SW480 (cell line): ENCODE results near the gene SH2D3A.
A peak's percentile ranks its signal among the peaks of the same experiment; 100 is the strongest.
"Not testable (repeated sequence)": the region's sequence is repeated elsewhere in the genome, so short reads cannot be mapped to it uniquely, and the experiment has no call there.

Experiments
- DNase-seq: peaks from one replicate; pipeline ENCODE4 v3.0.0-alpha.2; 2016; ENCODE audit warnings: low spot score

Gene SH2D3A

DNA sequence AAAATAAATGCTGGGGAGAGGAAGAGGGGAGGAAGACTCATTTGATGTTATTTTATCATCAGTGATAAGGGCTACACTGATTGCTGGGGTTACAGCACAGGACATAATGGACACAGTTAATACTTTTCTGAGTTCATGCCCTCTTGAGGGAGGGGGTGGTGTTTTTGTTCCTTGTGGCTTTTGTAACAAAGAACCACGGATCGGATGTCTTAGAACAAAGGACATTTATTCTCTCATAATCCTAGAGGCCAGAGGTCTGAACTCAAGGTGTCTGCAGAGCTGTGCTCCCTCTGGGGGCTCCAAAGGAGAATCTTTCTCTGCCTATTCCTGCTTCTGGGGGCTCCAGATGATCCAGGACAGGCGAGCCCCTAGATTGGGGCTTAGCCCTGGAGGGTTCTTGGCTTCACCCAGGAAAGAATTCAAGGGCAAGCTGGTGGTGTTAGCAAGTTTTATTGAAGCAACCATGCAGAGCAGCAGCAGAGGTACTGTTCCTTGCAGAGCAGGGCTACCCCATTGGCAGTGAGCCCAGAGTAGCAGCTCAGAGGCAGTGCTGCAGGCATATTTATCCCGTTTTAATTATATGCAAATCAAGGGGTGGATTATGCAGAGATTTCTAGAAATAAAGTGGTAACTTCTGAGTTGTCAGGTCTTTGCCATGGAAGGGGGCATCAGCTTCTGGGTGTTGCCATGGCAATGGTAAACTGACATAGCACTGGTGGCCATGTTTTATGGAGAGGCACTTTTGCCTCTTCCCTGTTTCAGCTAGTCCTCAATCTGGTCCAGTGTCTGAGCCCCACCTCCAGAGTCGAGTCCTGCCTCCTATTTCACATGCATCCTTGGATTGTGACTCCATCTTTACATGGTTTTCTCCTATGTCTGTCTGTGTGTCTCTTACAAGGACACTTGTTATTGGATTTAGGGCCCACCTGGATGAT, 23.2 kb upstream of the SH2D3A start:
- no peak for DNase-seq

DNA sequence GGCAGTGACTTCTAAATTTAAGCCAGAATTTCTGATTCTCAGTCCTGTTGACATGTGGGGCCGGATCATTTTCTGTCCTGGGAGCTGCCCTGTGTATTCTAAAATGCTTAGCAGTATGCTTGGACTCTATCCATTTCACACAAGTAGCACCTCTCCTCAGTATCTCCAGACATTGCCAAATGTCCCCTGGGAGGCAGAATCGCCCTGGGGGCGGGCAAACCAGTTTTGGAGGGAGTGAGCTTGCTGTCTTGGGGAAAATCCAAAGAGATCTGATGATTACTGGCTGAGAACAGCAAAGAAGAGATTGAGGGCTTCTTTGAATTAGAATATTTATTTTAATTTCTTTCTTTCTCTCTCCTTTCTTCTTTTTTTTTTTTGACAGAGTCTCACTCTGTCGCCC, 21.7 kb upstream of the SH2D3A start:
- no peak for DNase-seq

DNA sequence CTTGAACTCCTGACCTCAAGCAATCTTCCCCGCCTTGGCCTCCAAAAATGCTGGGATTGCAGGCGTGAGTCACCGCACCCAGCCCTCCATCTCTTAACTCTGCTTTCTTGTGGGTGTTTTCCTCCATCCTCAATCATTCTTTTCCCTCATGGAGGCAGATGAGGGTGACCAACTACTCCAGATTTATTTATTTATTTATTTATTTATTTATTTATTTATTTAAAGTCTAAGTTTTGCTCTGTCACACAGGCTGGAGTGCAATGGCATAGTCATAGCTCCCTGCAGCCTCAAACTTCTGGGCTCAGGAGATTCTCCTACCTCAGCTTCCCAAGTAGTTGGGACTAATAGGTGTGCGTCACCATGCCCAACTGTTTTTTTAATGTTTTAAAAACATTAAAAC, 20.2 kb upstream of the SH2D3A start:
- no peak for DNase-seq

DNA sequence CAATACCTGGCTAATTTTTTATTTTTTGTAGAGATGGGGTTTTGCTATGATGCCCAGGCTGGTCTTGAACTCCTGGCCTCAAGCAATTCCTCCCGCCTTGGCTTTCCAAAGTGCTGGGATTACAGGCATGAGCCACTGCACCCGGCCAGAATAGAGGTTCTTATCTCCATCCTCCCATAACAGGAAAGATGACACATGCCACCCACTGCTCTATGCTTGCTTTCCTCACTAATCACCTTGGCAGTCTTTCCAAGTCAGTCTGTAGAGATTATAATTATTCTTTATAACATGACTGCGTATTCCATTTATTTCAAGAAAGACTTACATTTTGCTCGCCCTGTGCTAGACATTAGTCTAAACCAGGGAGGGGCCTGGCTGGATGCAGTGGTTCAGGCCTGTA, 12.0 kb upstream of the SH2D3A start:
- DNase-seq, result no peak

DNA sequence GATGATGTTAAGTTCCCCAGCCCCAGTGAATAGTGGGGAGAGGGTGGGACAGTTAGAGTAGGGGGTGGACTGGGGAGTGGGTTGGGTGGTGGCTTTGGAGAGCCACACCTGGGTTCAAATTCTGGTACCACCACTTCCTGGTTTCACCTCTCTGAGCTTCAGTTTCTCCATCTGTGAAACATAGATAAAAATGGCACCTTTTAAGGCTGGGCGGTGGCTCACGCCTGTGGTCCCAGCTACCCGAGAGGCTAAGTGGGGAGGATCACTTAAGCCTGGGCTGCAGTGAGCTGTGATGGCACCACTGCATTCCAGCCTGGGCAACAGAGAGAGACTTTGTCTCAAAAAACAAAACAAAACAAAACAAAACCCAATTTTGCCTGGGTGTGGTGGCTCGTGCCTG, 11.2 kb upstream of the SH2D3A start:
- DNase-seq, result no peak

DNA sequence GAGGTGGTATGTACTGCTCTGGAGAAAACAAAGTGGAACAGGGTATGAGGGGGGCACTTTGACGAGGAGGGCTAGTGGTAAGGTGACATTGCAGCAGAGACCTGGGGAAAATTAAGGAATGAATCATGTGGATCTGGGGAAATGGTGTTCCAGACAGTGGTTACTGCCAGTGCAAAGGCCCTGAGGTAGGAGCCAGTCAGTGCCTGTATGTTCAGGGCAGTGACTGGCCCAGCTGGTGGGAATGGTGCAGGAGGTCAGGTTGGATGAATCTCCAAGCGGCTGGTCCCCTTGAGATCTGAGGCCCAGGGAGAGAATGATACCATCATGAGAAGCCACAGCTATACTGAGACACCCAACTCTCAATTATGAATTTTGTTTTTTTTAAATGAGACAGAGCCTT, 10.2 kb upstream of the SH2D3A start:
- DNase-seq, result no peak

DNA sequence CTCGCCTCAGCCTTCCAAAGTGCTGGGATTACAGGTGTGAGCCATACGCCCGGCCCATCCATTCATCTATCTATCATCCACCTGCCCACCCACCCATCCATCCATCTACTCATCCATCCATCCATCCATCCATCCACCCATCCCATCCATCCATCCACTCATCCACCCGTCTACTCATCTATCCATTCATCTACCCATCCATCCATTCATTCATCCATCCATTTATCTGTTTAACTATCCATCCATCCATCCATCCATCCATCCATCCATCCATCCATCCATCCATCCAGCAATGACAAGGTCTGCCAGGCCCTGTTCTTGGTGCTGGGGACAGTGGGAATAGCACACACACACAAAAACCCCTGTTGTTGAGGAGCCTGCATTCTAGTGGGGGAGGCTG, 9.8 kb upstream of the SH2D3A start:
- no peak for DNase-seq

DNA sequence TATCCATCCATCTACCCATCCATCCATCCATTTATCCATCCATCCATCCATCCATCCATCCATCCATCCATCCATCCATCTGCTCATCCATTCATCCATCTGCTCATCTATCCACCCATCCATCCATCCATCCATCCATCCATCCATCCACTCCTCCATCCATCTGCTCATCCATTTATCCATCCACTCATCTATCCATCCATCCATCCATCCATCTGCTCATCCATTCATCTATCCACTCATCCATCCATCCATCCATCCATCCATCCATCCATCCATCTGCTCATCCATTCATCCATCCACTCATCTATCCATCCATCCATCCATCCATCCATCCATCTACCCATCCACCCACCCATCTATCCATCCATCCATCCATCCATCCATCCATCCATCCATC, 8.8 kb upstream of the SH2D3A start:
- not testable (repeated sequence) for DNase-seq

DNA sequence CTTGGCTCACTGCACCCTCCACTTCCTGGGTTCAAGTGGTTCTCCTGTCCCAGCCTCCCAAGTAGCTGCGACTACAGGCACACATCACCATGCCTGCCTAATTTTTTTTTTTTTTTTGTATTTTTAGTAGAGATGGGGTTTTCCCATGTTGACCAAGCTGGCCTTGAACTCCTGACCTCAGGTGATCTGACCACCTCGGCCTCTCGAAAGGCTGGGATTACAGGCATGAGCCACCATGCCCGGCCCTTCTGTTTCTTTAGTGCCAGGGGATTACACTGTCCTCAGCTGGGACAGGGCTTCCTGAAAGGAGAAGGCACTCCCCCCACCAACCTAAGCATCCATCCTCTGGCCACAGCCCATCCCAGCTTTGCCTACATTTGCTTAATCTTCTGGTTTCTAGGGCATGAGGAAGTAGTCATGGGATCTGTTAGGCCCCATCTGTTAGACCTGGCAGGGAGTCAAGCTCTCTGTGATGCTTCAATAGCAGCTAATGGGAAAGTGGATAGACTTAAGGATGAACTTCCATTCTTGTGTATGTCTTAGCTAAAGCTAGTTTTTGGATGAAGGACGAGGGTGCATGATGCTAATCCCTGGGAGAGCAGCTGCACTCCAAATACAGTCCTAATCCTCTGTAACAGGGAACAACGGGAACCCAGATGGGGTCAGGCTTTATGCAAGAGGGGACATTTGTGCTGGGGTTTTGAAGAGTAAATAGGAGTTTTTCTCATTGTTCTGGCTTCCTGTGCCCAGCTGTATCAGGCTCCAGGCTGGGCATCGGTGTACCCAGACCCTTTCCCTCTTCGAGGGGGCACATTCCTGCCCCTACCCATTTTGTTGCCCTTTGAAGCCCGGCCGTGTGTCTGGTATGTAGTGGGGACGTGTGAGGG, 7.8 kb upstream of the SH2D3A start:
- DNase-seq, result no peak

DNA sequence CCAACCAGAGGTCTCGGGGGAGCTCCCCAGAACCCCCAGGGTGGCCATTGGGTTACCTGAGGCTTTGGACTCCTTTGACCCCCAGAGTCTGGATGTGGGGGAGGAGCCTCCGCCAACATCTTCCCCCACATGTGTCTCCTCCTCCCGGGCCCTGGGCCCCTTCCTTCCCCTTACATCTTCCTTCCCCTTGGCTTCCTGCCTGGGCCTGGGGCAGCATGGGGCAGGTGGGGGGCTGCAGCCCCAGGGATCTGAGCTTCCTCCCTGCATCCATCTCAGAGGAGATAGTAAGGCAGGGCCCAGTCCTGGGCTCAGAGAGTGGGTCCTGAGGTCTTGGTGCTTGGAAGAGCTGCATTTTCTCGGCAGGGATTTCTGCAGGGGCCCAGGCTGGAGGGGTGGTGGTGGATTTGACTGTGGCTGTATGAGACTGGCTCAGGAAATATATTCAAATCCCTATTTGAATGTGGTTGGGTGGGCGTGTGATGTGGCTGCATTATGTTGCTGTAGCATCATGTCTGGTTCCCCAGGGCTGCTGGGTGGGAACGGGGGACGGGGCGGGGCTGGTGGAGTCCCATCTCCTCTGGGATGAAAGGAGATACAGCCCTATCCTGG, 6.2 kb upstream of the SH2D3A start:
- DNase-seq, result no peak

DNA sequence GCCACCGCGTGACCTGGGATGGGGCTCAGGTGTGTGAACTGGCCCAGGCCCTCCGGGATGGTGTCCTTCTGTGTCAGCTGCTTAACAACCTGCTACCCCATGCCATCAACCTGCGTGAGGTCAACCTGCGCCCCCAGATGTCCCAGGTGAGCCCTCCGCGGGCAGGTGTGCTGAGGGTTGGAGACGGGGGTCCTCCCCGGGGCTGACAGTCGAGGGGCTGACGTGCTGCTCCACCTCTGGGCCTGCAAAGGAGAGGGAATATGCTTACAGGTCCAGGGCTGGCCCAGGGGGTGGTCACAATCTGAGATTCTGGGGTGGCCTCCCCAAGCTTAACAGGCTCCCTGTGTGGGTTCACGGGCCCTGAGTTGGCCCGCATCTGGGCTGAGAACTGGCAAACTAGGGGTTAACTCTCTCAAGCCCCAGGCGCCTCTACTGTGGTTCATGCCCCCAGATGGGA, 5.7 kb upstream of the SH2D3A start:
- no peak for DNase-seq

DNA sequence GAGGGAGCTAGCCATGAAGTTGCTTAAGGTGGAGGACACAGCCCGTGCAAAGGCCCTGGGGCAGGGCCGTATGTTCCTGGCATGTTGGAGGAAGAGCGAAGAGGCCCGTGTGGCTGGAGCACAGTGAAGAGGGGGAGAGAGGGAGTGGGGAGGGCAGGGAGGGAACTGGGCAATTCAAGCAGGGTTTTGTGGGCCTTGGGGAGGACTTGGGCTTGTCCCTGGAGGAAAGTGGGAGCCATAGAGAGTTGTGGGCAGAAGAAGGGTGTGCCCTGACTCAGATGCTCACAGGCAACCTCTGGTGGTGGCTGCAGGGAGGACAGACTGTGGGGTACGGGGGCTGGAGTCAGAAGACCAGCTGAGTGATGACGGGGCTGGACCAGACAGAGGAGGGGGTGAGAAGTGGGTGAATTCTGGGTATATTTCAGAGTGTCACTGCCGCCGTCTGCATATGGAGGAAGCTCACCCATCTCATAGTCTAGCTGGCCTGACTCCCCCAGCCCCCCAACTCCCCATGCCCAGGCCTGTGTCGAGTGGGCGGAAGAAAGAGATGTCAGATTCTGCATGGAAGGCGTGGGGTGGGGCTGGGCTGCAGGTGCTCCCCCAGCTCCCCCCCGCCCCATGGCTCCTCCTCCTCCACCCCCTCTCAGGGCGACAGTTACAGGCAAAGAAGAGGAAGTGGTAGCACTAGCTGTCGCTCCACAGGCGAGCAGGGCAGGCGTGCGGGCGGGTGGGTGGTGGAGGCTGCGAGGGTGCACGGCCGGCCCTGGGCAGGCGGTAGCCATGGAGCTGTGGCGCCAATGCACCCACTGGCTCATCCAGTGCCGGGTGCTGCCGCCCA, 5.0 kb upstream of the SH2D3A start, which contains the start of gene VAV1:
Gene VAV1 (plus strand): TSS at position 681 of the 838 bp plus-strand sequence. CDS start 100 bp downstream, at position 781.
- no peak for DNase-seq

DNA sequence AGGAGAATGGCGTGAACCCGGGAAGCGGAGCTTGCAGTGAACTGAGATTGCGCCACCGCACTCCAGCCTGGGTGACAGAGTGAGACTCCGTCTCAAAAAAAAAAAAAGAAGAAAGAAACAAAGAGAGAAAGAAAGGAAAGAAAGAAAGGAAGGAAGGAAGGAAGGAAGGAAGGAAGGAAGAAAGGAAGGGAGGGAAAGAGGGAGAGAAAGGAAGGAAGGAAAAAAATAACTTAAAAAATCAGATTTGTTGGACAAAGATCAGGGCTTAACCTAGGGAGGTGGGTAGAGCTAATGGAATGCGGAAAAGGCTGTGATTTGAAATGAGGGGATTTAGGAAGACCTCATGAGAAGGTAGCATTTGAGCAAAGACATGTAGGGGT, 4.4 kb upstream of the SH2D3A start:
- not testable (repeated sequence) for DNase-seq

DNA sequence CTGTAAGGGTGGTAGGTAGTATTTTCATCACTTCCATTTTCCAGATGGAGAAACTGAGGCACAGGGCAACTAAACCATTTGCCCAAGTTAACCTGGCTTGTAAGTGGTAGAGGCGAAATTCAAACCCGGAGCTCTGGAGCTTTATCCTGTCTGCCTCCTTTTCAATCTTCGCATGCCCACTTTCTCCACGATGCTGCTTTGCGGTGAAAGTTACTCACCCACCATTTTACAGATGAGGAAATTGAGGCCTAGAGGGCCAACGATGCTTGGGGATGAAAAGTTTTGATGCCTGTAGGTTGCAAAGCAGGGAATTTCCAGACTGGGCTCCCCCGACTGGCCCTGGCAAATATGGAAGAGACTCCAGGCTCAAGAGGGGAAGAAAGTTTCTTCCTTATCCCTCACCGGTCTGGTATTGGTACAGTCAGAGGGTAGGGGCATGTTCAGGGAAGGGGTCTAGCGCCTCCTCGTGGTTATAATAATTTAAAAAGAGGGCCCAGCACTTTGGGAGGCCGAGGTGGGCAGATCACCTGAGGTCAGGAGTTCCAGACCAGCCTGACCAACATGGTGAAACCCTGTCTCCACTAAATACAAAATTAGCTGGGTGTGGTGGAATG, 1.9 kb upstream of the SH2D3A start:
- no peak for DNase-seq

DNA sequence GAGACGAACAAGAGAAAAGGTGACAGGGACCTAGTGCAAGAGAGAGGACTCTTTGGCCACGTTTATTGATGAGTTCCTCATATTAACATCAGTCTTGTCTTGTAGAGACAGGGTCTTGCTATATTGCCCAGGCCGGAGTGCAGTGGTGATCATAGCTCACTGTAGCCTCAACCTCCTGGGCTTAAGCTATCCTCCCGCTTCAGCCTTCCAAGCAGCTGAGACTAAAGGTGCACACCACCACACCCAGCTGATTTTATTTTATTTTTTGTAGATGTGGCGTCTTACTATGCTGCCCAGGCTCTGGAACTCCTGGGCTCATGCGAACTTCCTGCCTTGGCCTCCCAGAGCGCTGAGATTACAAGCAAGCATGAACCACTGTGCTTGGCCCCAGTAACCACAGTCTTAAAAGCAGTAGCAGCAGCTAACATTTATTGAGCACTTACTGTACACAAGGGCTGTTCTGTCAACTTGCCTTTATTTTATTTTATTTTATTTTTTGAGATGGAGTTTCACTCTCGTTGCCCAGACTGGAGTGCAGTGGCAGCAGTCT, 1.1 kb upstream of the SH2D3A start:
- DNase-seq, result no peak

DNA sequence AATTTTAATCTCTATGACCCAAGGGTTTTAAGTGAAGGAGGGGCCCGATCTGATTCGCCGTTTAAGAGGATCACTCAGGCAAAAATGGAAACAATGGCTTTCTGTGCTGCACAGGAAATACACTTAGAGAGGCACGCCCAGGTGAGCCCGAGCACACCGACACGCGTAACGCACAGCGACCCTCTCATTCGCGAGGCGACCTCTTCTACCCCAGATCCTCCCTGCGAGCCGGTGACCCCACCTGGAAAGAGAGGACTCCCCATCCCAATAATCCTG, 216 bp downstream of the SH2D3A start:
- peak; percentile 86 for DNase-seq

DNA sequence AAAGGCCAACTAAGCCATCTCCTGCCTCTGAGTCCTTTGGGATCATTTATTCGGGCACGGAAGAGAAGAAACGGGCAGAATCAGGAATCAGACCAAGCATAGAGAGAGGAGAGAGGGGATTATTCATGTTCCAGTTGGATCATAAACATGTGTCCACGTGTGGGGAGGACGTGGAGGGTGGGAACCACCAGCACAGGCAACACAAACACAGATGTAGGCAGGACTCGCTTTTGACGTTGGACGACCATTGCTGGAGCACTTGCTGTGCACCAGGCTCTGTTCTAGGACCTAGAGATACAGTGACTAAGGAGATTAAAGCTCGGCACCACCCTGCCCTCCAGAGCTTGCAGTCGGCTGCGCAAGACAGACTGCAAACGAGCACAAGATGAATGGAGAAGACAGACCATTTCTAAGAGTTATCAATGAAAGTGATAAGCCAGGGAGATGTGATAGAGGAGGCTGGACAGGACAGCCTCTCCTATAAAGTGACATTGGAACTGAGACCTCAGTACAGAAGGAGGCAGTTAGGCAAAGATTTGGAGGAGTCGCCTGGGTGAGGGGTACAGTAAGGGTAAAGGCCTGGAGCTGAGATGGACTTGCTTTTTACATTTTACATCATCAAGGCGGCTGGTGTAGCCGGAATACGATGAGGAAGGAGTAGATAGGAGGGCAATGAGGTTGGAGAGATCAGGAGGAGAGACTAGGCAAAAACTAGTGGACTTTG, 716 bp downstream of the SH2D3A start:
- DNase-seq, result no peak

DNA sequence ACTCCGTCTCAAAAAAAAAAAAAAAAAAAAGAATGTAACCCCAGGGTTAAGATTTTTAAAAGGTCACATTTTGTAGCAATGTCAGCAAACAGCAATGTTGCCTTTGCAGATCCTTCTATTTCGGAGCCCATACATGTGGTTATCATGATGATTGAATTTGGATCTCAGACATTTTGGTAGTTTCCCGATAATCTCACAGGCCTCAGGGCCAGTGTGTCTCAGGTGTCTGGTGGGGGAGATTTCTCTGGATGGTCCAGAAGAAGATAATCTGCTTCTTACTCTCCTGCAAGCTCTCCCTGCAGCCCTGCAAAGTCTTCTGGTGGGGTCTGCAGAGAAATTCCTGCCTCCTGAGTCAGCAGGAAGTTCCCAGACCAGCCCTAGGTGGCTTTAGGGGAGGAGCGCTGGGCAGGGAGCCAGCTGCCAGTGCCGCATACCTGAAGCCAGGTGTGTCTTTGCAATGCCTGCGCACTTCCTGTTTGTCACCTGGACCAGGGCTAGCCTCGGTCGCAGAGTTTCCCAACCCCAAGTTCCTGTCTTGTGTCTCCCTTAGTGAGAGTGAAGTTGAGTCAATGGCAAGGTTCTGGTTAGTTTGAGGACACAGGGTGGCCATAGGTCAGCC, 1.4 kb downstream of the SH2D3A start:
- DNase-seq, result peak; percentile 96

DNA sequence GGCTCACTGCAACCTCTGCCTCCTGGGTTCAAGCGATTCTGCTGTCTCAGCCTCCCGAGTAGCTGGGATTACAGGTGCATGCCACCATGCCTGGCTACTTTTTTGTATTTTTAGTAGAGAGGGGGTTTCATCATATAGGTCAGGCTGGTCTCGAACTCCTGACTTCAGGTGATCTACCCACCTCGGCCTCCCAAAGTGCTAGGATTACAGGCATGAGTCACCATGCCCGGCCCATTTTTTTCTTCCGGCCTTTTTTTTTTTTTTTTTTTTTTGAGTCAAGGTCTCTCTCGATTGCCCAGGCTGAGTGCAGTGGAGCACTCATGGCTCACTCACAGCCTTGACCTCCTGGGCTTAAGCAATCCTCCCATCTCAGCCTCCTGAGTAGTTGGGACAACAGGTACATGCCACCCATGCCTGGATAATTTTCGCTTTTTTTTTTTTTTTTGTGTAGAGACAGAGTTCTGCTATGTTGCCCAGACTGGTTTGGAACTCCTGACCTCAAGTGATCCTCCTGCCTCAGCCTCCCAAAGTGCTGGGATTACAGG, 4.9 kb downstream of the SH2D3A start:
- not testable (repeated sequence) for DNase-seq
